Prostate gland (tissue), 2 donors: Measurements from ENCODE around the gene SHISAL1. TPM values are rescaled to one million over a fixed set of nuclear protein-coding genes. Genes with fewer than 3 reads are reported as not detected.

ENCODE experiments used
- DNase-seq: peaks from one replicate; pipeline ENCODE4 v3.0.0-alpha.2; 2019; ENCODE audit warnings: low spot score
- H3K27ac ChIP-seq, 2 donors: fragments of 200-600 bp; sonication (generic); 2 replicates each; pipeline ENCODE4 v1.5.1; 2017 to 2019
- H3K27me3 ChIP-seq: fragments of 200-600 bp; sonication (generic); replicated peaks from 2 replicates; pipeline ENCODE4 v1.5.1; 2019; ENCODE audit not compliant: insufficient read depth
- H3K36me3 ChIP-seq, 2 donors: fragments of 200-600 bp; sonication (generic); 1 replicate in 1 of 2; 2 replicates in 1 of 2; pipeline versions ENCODE4 v1.5.1 to v1.8.1; 2017 to 2019
- H3K4me1 ChIP-seq: fragments of 200-600 bp; sonication (generic); replicated peaks from 2 replicates; pipeline ENCODE4 v1.5.1; 2019
- H3K4me3 ChIP-seq, 2 donors: fragments of 200-600 bp; sonication (generic); 2 replicates each; pipeline ENCODE4 v1.5.1; 2017 to 2019
- H3K9me3 ChIP-seq: fragments of 200-600 bp; sonication (generic); 2 replicates; pipeline ENCODE4 v1.5.1; 2017
- POLR2A ChIP-seq: fragments of 450-650 bp; IDR thresholded peaks from one replicate; pipeline ENCODE4 v1.6.1; 2016; ENCODE audit warnings: antibody characterized with exemption, mild to moderate bottlenecking
- POLR2AphosphoS5 ChIP-seq: sonication (generic); formaldehyde crosslinking; IDR thresholded peaks from one replicate; pipeline ENCODE4 v1.6.1; 2017; ENCODE audit warnings: antibody characterized with exemption
- WGBS: methylation state at CpG from one replicate; pipeline ENCODE4 v1.1.5; 2018; 5-methylcytosine and 5-hydroxymethylcytosine counted together
- intact Hi-C: fragments of 100-400 bp; cut with DNase I; formaldehyde crosslinking; loops from one replicate; pipeline ENCODE4 v1.14.2; 2022
- total RNA-seq, 2 donors: library from RNA; depleted of rRNA; stranded (reverse); fragments of >200 nt; gene quantifications; one replicate each; pipeline ENCODE4 v1.1.0, GENCODE V29; 2016
- TF ChIP-seq, protein P1 (sequence below), 4 experiments: fragments of 200-600 bp in 2 of 4; fragments of 450-650 bp in 2 of 4; sonication (generic) in 2 of 4; IDR thresholded peaks; 1 replicate in 3 of 4; 2 replicates in 1 of 4; pipeline ENCODE4 v1.5.1; 2016 to 2019; ENCODE audit warnings: antibody characterized with exemption in 4 of 4, mild to moderate bottlenecking in 2 of 4, moderate library complexity in 2 of 4

Gene SHISAL1
- total RNA-seq, 2 donors from 2014 or later: 1.8 to 7.8 TPM

DNA sequence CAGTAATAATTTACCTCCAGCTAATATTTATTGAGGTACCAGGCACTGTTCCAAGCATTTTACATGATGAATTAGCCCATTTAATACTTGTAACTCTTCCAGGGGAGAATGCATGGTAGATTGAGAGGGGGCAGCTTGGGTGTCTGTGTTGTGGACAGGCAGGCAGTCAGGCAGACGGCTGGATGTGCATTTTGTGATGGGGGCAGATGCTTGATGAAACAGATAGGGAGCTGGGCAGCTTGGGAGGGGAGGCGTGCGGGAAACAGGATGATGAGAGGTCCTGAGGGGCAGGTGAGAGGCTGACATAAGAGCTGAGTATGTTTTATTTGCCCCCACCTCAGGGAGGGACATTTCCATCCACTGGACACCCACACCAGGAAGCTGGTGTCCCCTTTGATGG is 33.1 kb upstream of the SHISAL1 start:
- 88% methylated on average over 3 of the region's 3 CpGs for WGBS
- Histone ChIP-seq H3K9me3 (no peaks in the 10 kb centered on the region), H3K36me3 (no peaks in the 10 kb centered on the region), H3K4me1 (peaks cover 6% of the 10 kb centered on the region), H3K27ac (no peak overlapping the region), H3K4me3 (no peak overlapping the region), H3K27me3 (peaks cover 2% of the 10 kb centered on the region)
- TF ChIP-seq, protein P1, sequence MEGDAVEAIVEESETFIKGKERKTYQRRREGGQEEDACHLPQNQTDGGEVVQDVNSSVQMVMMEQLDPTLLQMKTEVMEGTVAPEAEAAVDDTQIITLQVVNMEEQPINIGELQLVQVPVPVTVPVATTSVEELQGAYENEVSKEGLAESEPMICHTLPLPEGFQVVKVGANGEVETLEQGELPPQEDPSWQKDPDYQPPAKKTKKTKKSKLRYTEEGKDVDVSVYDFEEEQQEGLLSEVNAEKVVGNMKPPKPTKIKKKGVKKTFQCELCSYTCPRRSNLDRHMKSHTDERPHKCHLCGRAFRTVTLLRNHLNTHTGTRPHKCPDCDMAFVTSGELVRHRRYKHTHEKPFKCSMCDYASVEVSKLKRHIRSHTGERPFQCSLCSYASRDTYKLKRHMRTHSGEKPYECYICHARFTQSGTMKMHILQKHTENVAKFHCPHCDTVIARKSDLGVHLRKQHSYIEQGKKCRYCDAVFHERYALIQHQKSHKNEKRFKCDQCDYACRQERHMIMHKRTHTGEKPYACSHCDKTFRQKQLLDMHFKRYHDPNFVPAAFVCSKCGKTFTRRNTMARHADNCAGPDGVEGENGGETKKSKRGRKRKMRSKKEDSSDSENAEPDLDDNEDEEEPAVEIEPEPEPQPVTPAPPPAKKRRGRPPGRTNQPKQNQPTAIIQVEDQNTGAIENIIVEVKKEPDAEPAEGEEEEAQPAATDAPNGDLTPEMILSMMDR (IDR thresholded peaks at IDR 0.05): no peak
- no peak for TF ChIP-seq POLR2AphosphoS5
- no peak for TF ChIP-seq POLR2A
- intact Hi-C loops: no loop called here
- no peak for DNase-seq

DNA sequence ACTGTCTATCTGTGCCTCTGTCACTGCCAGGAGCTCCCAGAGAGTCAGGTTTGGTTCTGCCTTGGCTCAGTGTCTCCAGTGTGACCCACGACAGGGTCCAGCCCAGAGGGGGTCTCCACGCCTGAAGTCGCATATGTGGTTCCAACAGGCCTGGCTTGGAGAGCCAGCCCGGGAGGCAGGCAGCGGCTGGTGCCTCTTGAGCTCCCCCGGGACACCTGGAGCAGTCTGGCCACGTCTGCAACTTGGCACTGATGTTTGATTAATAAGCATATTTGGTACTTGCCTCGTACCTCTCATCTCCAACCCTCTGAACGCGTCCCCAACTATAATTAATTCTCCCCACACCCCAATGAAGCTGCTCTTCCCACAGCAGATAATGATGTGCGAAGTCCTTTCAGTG is 31.7 kb upstream of the SHISAL1 start:
- H3K36me3 ChIP-seq: no peaks in the 10 kb centered on the region
- H3K27me3 ChIP-seq: no peaks in the 10 kb centered on the region
- H3K4me1 ChIP-seq: peaks cover 6% of the 10 kb centered on the region
- H3K27ac ChIP-seq: no peak overlapping the region
- intact Hi-C loops: no loop called here
- no peak for DNase-seq
- no peaks in the 10 kb centered on the region for H3K9me3 ChIP-seq
- 65% methylated on average over 11 of the region's 11 CpGs for WGBS
- no peak overlapping the region for H3K4me3 ChIP-seq
- TF ChIP-seq POLR2AphosphoS5 (no peak), POLR2A (no peak)
- TF ChIP-seq, protein P1 (IDR thresholded peaks at IDR 0.05): no peak

DNA sequence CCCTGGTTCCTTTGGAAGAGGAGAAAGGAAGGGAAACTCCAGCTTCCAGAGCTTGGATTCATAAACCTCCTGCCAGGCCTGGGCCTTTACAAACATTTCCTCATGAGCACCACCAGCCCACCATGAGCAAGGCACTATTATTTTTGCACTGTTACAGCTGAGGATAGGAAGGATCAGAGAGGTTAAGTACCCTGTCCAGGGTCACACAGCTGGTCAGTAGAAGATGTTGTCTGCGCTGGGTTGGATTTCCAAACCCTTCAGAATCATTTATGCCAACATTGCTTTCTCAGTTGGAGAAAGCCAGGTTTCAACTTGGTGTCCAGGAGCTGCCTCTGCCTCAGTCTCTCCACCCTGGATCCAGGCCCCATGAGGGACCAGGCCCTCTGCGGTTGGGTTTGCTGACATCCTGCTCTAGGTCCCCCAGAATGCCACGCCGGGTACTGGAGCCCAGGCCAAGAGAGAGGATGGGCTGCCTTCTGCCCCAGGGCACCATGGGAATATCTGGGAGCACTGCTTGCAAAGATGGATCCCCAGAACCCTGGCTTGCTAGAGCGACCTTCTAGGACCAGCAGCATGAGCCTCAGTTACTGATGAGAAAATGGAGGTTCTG is 29.7 kb upstream of the SHISAL1 start:
- intact Hi-C loops: no loop called here
- TF ChIP-seq, protein P1 (IDR thresholded peaks at IDR 0.05): no peak
- TF ChIP-seq POLR2AphosphoS5 (no peak), POLR2A (no peak)

DNA sequence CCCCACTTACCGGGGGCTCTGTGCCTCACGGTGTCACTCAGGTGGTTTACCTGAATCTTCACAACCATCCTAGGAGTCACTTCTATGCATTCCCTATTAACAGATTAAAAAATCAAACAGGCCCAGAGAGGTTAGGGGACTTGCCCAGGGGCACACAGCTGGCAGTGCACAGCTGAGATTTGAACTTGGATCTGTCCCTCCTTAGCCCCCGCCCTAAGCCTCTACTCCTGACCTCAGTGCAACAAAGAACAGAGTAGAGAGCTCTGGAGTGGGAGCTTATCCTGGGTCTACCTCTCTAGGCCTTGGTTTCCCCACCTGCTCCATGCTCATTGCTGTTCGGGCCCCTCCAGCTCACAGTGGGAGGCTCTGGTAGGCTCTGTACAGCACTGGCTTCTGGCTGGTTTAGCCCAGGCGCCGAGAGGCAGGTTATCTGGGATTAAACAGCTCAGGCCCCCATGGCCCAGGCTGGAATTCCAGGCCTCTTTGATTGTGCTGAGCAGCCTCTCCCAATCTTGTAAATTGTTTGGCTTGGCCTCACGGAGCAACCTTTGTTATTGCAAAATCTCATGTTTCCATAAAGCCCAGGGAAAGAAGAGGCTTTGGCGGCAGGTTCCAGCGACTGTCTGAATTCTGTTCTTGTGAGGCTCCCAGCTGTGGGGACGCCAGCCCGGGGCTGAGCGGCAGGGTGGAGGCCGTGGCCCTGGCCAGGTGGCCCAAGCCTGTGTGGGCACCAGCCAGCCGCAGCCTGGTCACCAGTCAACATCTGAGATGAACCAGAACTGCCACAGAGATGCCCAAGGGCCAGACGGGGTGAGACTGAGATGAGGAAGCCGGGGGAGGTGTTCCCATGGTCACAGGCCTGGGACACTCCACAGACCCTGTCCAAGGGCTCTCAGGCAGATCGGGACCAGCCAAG is 28.9 kb upstream of the SHISAL1 start:
- Histone ChIP-seq H3K4me1 (peaks cover 6% of the 10 kb centered on the region), H3K4me3 (no peak overlapping the region), H3K9me3 (no peaks in the 10 kb centered on the region), H3K36me3 (no peaks in the 10 kb centered on the region), H3K27ac (peak overlapping the region; percentile 32 to 51), H3K27me3 (no peaks in the 10 kb centered on the region)
- DNase-seq: peak; percentile 26
- TF ChIP-seq, protein P1 (IDR thresholded peaks at IDR 0.05): no peak
- TF ChIP-seq POLR2AphosphoS5: peak; percentile 49
- intact Hi-C loops: no loop called here
- 38% methylated on average over 17 of the region's 17 CpGs for WGBS

More for the DNA sequence above, 29.7 kb upstream of the SHISAL1 start:
- Histone ChIP-seq H3K4me3 (no peak overlapping the region), H3K27ac (peak overlapping the region; percentile 32 to 51), H3K36me3 (no peaks in the 10 kb centered on the region), H3K27me3 (no peaks in the 10 kb centered on the region), H3K4me1 (peaks cover 6% of the 10 kb centered on the region), H3K9me3 (no peaks in the 10 kb centered on the region)
- 100% methylated on average over 5 of the region's 5 CpGs for WGBS
- no peak for DNase-seq
